Measurements from ENCODE around the gene TSSK2.

The TSSK2 gene

GRCh38 chr22:19120829-19121630 is 10.1 kb upstream of the TSSK2 start:
- Histone ChIP-seq H3K36me3 (ENCODE audit: control insufficient read depth, insufficient read depth, low read length) (no peaks in the 10 kb centered on the region), H3K4me1 (peaks cover 7% of the 10 kb centered on the region), H3K9ac (no peak overlapping the region), H3K79me2 (peaks cover 41% of the 10 kb centered on the region), H3K9me3 (ENCODE audit: control insufficient read depth, low read length) (no peaks in the 10 kb centered on the region), H3K4me3 (ENCODE audit: low read depth, low read length) (peak overlapping the region; percentile 85), H3K27ac (peak overlapping the region; percentile 80), H2AFZ (peak overlapping the region; percentile 83), H3K4me2 (ENCODE audit: low read length) (peak overlapping the region; percentile 64), H3K27me3 (ENCODE audit: control insufficient read depth, insufficient read depth, low read length) (no peaks in the 10 kb centered on the region)
- no peak for TF ChIP-seq CTCF (IDR thresholded peaks at IDR 0.05)

GRCh38 chr22:19121631-19122142 is 9.4 kb upstream of the TSSK2 start:
- Histone ChIP-seq H3K4me2 (ENCODE audit: low read length) (peak overlapping the region; percentile 64), H3K9ac (no peak overlapping the region), H3K9me3 (ENCODE audit: control insufficient read depth, low read length) (no peaks in the 10 kb centered on the region), H3K27me3 (ENCODE audit: control insufficient read depth, insufficient read depth, low read length) (no peaks in the 10 kb centered on the region), H3K27ac (peak overlapping the region; percentile 80), H3K36me3 (ENCODE audit: control insufficient read depth, insufficient read depth, low read length) (no peaks in the 10 kb centered on the region), H3K79me2 (peaks cover 35% of the 10 kb centered on the region), H2AFZ (peak overlapping the region; percentile 83), H3K4me3 (ENCODE audit: low read depth, low read length) (peak overlapping the region; percentile 85), H3K4me1 (peaks cover 7% of the 10 kb centered on the region)
- no peak for TF ChIP-seq CTCF (IDR thresholded peaks at IDR 0.05)

GRCh38 chr22:19122143-19122751 is 8.9 kb upstream of the TSSK2 start, which contains the start of gene DGCR2:
Gene DGCR2 (minus strand): TSS chr22:19122412. CDS start chr22:19122206, 206 bp downstream.
- Histone ChIP-seq H3K9me3 (ENCODE audit: control insufficient read depth, low read length) (no peaks in the 10 kb centered on the region), H3K79me2 (peaks cover 29% of the 10 kb centered on the region), H3K4me3 (ENCODE audit: low read depth, low read length) (peak within 1 kb of the TSS; percentile 85), H3K4me2 (ENCODE audit: low read length) (peak within 1 kb of the TSS; percentile 84), H3K27ac (peak within 1 kb of the TSS; percentile 80), H3K9ac (no peak within 1 kb of the TSS), H2AFZ (peak within 1 kb of the TSS; percentile 88), H3K36me3 (ENCODE audit: control insufficient read depth, insufficient read depth, low read length) (no peaks in the 10 kb centered on the region), H3K4me1 (peaks cover 5% of the 10 kb centered on the region), H3K27me3 (ENCODE audit: control insufficient read depth, insufficient read depth, low read length) (no peaks in the 10 kb centered on the region)
- TF ChIP-seq CTCF (IDR thresholded peaks at IDR 0.05) = no peak

GRCh38 chr22:19122752-19123492 is 8.2 kb upstream of the TSSK2 start:
- Histone ChIP-seq H2AFZ (peak overlapping the region; percentile 88), H3K4me2 (ENCODE audit: low read length) (peak overlapping the region; percentile 84), H3K4me1 (peaks cover 5% of the 10 kb centered on the region), H3K27me3 (ENCODE audit: control insufficient read depth, insufficient read depth, low read length) (no peaks in the 10 kb centered on the region), H3K36me3 (ENCODE audit: control insufficient read depth, insufficient read depth, low read length) (no peaks in the 10 kb centered on the region), H3K9me3 (ENCODE audit: control insufficient read depth, low read length) (no peaks in the 10 kb centered on the region), H3K9ac (no peak overlapping the region), H3K27ac (peak overlapping the region; percentile 19), H3K79me2 (peaks cover 24% of the 10 kb centered on the region), H3K4me3 (ENCODE audit: low read depth, low read length) (peak overlapping the region; percentile 56)
- TF ChIP-seq CTCF (IDR thresholded peaks at IDR 0.05) = no peak

Data from parathyroid adenoma (tissue), 2 donors.